Small intestine (tissue), 7 donors: ENCODE data around the gene NRK. TPM values are rescaled to one million over a fixed set of nuclear protein-coding genes. Genes with fewer than 3 reads are reported as not detected.
"Not testable (repeated sequence)": the region's sequence is repeated elsewhere in the genome, so short reads cannot be mapped to it uniquely, and the experiment has no call there.

Experiments
- DNase-seq, 2 donors: peaks; one replicate each; pipeline versions ENCODE4 v3.0.0 to v3.0.0-alpha.2; 2013
- FAIRE-seq: peaks from 2 replicates; lab custom pipeline; 2012; peaks lifted over from hg19 to GRCh38; lab: Jason Lieb, UNC
- H3K27ac ChIP-seq, 3 donors: one replicate each; pipeline ENCODE4 v1.5.1; 2013; ENCODE audit warnings: low read length in 2 of 3, mild to moderate bottlenecking in 2 of 3, control low read depth in 1 of 3, inconsistent platforms in 1 of 3, low read depth in 1 of 3, moderate library complexity in 1 of 3
- H3K27me3 ChIP-seq, 3 donors: one replicate each; pipeline ENCODE4 v1.6.1; 2013; ENCODE audit warnings: low read length in 3 of 3, inconsistent platforms in 1 of 3; ENCODE audit not compliant: control insufficient read depth in 3 of 3, insufficient read depth in 3 of 3
- H3K36me3 ChIP-seq, 3 donors: one replicate each; pipeline ENCODE4 v1.6.1; 2013; ENCODE audit warnings: low read length in 3 of 3, inconsistent platforms in 1 of 3, low read depth in 1 of 3, mild to moderate bottlenecking in 1 of 3, moderate library complexity in 1 of 3; ENCODE audit not compliant: control insufficient read depth in 3 of 3, insufficient read depth in 2 of 3
- H3K4me1 ChIP-seq, 3 donors: one replicate each; pipeline ENCODE4 v1.6.1; 2013; ENCODE audit warnings: low read length in 2 of 3, inconsistent platforms in 1 of 3, low read depth in 1 of 3, mild to moderate bottlenecking in 1 of 3, moderate library complexity in 1 of 3; ENCODE audit not compliant: control insufficient read depth in 3 of 3, insufficient read depth in 2 of 3
- H3K4me3 ChIP-seq, 3 donors: one replicate each; pipeline ENCODE4 v1.5.1; 2013; ENCODE audit warnings: low read length in 3 of 3, control low read depth in 1 of 3, inconsistent platforms in 1 of 3, low read depth in 1 of 3, mild to moderate bottlenecking in 1 of 3, moderate library complexity in 1 of 3
- H3K9me3 ChIP-seq, 2 donors: one replicate each; pipeline ENCODE4 v1.6.1; 2013; ENCODE audit warnings: low read depth in 1 of 2, low read length in 1 of 2; ENCODE audit not compliant: control insufficient read depth in 2 of 2, insufficient read depth in 1 of 2
- WGBS, 3 donors: extraction: QIAGEN DNeasy Blood & Tissue Kit; methylation state at CpG; one replicate each; pipeline ENCODE4 v1.1.7; 2013; 5-methylcytosine and 5-hydroxymethylcytosine counted together
- polyA plus RNA-seq, 4 donors: library from polyadenylated mRNA; stranded (reverse) in 3 of 4; unstranded in 1 of 4; fragments of 200-250 nt in 3 of 4; fragments of 120-200 nt in 1 of 4; gene quantifications; one replicate each; pipeline versions ENCODE4 v1.2.1 to v1.2.3, GENCODE V29; 2013
- donor health status: healthy with polysubstance abuse.
- donor health status: control.
- donor health status: control.
- donor health status: Bipolar disorder and iron deficiency.
- donor health status: healthy.

The NRK gene
- polyA plus RNA-seq, 4 donors: 0.06 to 0.77 TPM; not detected in 2

GRCh38 chrX:105910563-105911105, 88.3 kb downstream of the NRK start:
- no peak overlapping the region for H3K4me3 ChIP-seq
- H3K9me3 ChIP-seq: no peaks in the 10 kb centered on the region
- no peaks in the 10 kb centered on the region for H3K27me3 ChIP-seq
- DNase-seq (peak in 1 of 2 donors; percentile 14), FAIRE-seq (no peak)
- H3K4me1 ChIP-seq: no peaks in the 10 kb centered on the region
- WGBS, 3 donors: 26 to 55% (median 39%) methylated on average over 3 of the region's 3 CpGs
- no peak overlapping the region for H3K27ac ChIP-seq
- no peaks in the 10 kb centered on the region for H3K36me3 ChIP-seq

GRCh38 chrX:105945266-105945665, 122.9 kb downstream of the NRK start:
- H3K27me3 ChIP-seq: no peaks in the 10 kb centered on the region
- DNase-seq (no peak), FAIRE-seq (no peak)
- no peaks in the 10 kb centered on the region for H3K36me3 ChIP-seq
- WGBS, 3 donors: 72 to 95% (median 90%) methylated on average over 3 of the region's 3 CpGs
- no peak overlapping the region for H3K27ac ChIP-seq
- H3K9me3 ChIP-seq: no peaks in the 10 kb centered on the region
- H3K4me3 ChIP-seq: no peak overlapping the region
- no peaks in the 10 kb centered on the region for H3K4me1 ChIP-seq

GRCh38 chrX:105969487-105969886, 147.1 kb downstream of the NRK start:
- no peaks in the 10 kb centered on the region for H3K9me3 ChIP-seq

GRCh38 chrX:105972690-105973386, 150.5 kb downstream of the NRK start:
- Histone ChIP-seq H3K36me3 (no peaks in the 10 kb centered on the region), H3K27me3 (no peaks in the 10 kb centered on the region), H3K4me1 (peaks cover 0 to 2% (median 0%) of the 10 kb centered on the region in 3 donors), H3K9me3 (no peaks in the 10 kb centered on the region), H3K27ac (peak overlapping the region in 1 of 3 donors; percentile 52), H3K4me3 (no peak overlapping the region)
- 12 to 38% (median 22%) methylated on average over 3 of the region's 3 CpGs for WGBS, 3 donors
- FAIRE-seq (no peak), DNase-seq (peak; percentile 6 to 50)

More at GRCh38 chrX:105969487-105969886, 147.1 kb downstream of the NRK start:
- 70 to 80% (median 70%) methylated on average over 5 of the region's 5 CpGs for WGBS, 3 donors
- no peak overlapping the region for H3K4me3 ChIP-seq
- H3K27me3 ChIP-seq: no peaks in the 10 kb centered on the region
- H3K36me3 ChIP-seq: no peaks in the 10 kb centered on the region
- peaks cover 0 to 2% (median 0%) of the 10 kb centered on the region in 3 donors for H3K4me1 ChIP-seq
- peak in 1 of 2 donors; percentile 16 for DNase-seq
- no peak overlapping the region for H3K27ac ChIP-seq
- no peak for FAIRE-seq

- Histone ChIP-seq H3K27me3 (no peaks in the 10 kb centered on the region), H3K36me3 (no peaks in the 10 kb centered on the region), H3K4me1 (peaks cover 0 to 2% (median 0%) of the 10 kb centered on the region in 3 donors), H3K4me3 (no peak overlapping the region), H3K27ac (peak overlapping the region in 1 of 3 donors; percentile 52), H3K9me3 (no peaks in the 10 kb centered on the region)
- WGBS, 3 donors: 16 to 35% (median 20%) methylated on average over 3 of the region's 3 CpGs
- FAIRE-seq (no peak), DNase-seq (peak in 1 of 2 donors; percentile 13)
These were observed 151.0 kb downstream of the NRK start for GRCh38 chrX:105973387-105973739.

- peak; percentile 7 to 45 for DNase-seq
- H3K27ac ChIP-seq: no peak overlapping the region
- no peak for FAIRE-seq
- H3K4me1 ChIP-seq: peaks cover 0 to 2% (median 0%) of the 10 kb centered on the region in 3 donors
- no peaks in the 10 kb centered on the region for H3K36me3 ChIP-seq
- no peaks in the 10 kb centered on the region for H3K27me3 ChIP-seq
- no peak overlapping the region for H3K4me3 ChIP-seq
- no peaks in the 10 kb centered on the region for H3K9me3 ChIP-seq
These were observed 153.0 kb downstream of the NRK start for GRCh38 chrX:105975382-105975781.

- FAIRE-seq (no peak), DNase-seq (no peak)
- 75 to 89% (median 87%) methylated on average over 14 to 15 of the region's 15 CpGs for WGBS, 3 donors
These were observed 159.6 kb downstream of the NRK start for GRCh38 chrX:105981772-105982485.

GRCh38 chrX:105988487-105988886, 166.1 kb downstream of the NRK start:
- H3K27me3 ChIP-seq, H3K27ac ChIP-seq, H3K36me3 ChIP-seq, H3K4me3 ChIP-seq, H3K9me3 ChIP-seq, DNase-seq, FAIRE-seq, H3K4me1 ChIP-seq: not testable (repeated sequence)
- 52 to 68% (median 58%) methylated on average over 5 of the region's 5 CpGs for WGBS, 3 donors

More at GRCh38 chrX:105981772-105982485, 159.6 kb downstream of the NRK start:
- H3K27me3 ChIP-seq: no peaks in the 10 kb centered on the region
- no peaks in the 10 kb centered on the region for H3K36me3 ChIP-seq
- no peaks in the 10 kb centered on the region for H3K4me1 ChIP-seq
- H3K9me3 ChIP-seq: no peaks in the 10 kb centered on the region
- H3K4me3 ChIP-seq: no peak overlapping the region
- H3K27ac ChIP-seq: no peak overlapping the region
